Panc1 (cell line): ENCODE data around the gene DCAF5. TPM values are rescaled to one million over a fixed set of nuclear protein-coding genes. Genes with fewer than 3 reads are reported as not detected.

Experiments
- ATAC-seq: fragments of 200-7000 bp; cut with Tn5 transposase; 2 replicates; pipeline ENCODE4 v1.9.1; 2020; ENCODE audit warnings: mild to moderate bottlenecking, moderate library complexity
- BruUV-seq: library from RNA; stranded (reverse); fragments of 400-500 nt; replicated peaks from 2 replicates; lab custom pipeline; 2021; lab: Mats Ljungman, UMichigan
- CTCF ChIA-PET: fragments of 300-600 bp; sonication (Branson Sonifier 250); formaldehyde crosslinking; loops from one replicate; lab custom pipeline; 2022; ENCODE audit warnings: antibody characterized with exemption; lab: Charles Lee
- POLR2A ChIA-PET: fragments of 300-600 bp; sonication (Branson Sonifier 250); formaldehyde crosslinking; loops from one replicate; lab custom pipeline; 2022; ENCODE audit warnings: antibody characterized with exemption; lab: Charles Lee
- DNase-seq: peaks from one replicate; pipeline ENCODE4 v3.0.0-alpha.2; 2010; ENCODE audit warnings: low read depth, low spot score
- H3K27ac ChIP-seq: 2 replicates; pipeline ENCODE4 v1.5.1; 2011; ENCODE audit warnings: mild to moderate bottlenecking, low read length, inconsistent platforms
- H3K27me3 ChIP-seq: fragments of 200-500 bp; sonication (Bioruptor generic); 2 replicates; pipeline ENCODE4 v1.6.0; 2014; ENCODE audit warnings: low read length, inconsistent platforms; ENCODE audit not compliant: control insufficient read depth, insufficient read depth
- H3K36me3 ChIP-seq: fragments of 200-500 bp; sonication (Bioruptor generic); 2 replicates; pipeline ENCODE4 v1.5.1; 2014; ENCODE audit warnings: inconsistent platforms, mild to moderate bottlenecking, low read length, moderate library complexity; ENCODE audit not compliant: control insufficient read depth, insufficient read depth
- H3K4me1 ChIP-seq: 2 replicates; pipeline ENCODE4 v1.5.1; 2011; ENCODE audit warnings: inconsistent platforms, mild to moderate bottlenecking, low read length, moderate library complexity; ENCODE audit not compliant: control insufficient read depth, insufficient read depth
- H3K4me3 ChIP-seq, 2 experiments: 2 replicates each; pipeline ENCODE4 v1.5.1; 2011 to 2012; ENCODE audit warnings: low read depth in 2 of 2, low read length in 2 of 2, mild to moderate bottlenecking in 2 of 2, inconsistent platforms in 1 of 2, moderate library complexity in 1 of 2
- H3K9me3 ChIP-seq: fragments of 200-500 bp; sonication (Bioruptor generic); 2 replicates; pipeline ENCODE4 v1.5.1; 2014; ENCODE audit warnings: low read depth, mild to moderate bottlenecking, inconsistent platforms, low read length, moderate library complexity; ENCODE audit not compliant: control insufficient read depth, insufficient read depth
- POLR2AphosphoS5 ChIP-seq: IDR thresholded peaks from 2 replicates; pipeline ENCODE4 v1.6.1; 2012; ENCODE audit warnings: mild to moderate bottlenecking, low read depth, low read length, moderate library complexity
- SIN3A ChIP-seq: IDR thresholded peaks from 2 replicates; pipeline ENCODE4 v1.6.1; 2012; ENCODE audit warnings: low read depth, mild to moderate bottlenecking, low read length, moderate library complexity, borderline replicate concordance; ENCODE audit not compliant: insufficient read depth
- TCF7L2 ChIP-seq: IDR thresholded peaks from 2 replicates; pipeline ENCODE4 v1.6.1; 2011; ENCODE audit warnings: mild to moderate bottlenecking, low read depth, low read length, inconsistent platforms
- in situ Hi-C: cut with HindIII; loops from 2 replicates; pipeline ENCODE4 v1.10.0; 2016; ENCODE audit warnings: low sequenced_read_pairs, low pct_unique_long_range_greater_than_20kb
- intact Hi-C: fragments of 100-400 bp; cut with micrococcal nuclease; formaldehyde crosslinking; loops from one replicate; pipeline ENCODE4 v1.10.0; 2022; ENCODE audit not compliant: unreplicated experiment
- total RNA-seq: library from RNA; stranded (reverse); gene quantifications from one replicate; pipeline ENCODE4 v1.2.1, GENCODE V29; 2021; ENCODE audit not compliant: unreplicated experiment
- TF ChIP-seq, protein P1 (sequence below), 2 experiments: IDR thresholded peaks; 2 replicates each; pipeline ENCODE4 v1.6.1; 2011 to 2012; ENCODE audit warnings: low read depth in 2 of 2, control low read depth in 1 of 2, low read length in 1 of 2, mild to moderate bottlenecking in 1 of 2, moderate library complexity in 1 of 2; ENCODE audit not compliant: insufficient read depth in 1 of 2
- TF ChIP-seq, protein P2 (sequence below): fragments of 450-650 bp; IDR thresholded peaks from 2 replicates; pipeline ENCODE4 v1.5.1; 2017; ENCODE audit warnings: mild to moderate bottlenecking

The DCAF5 gene
- total RNA-seq, 1 experiment from 2014 or later = 27.6 TPM

DNA sequence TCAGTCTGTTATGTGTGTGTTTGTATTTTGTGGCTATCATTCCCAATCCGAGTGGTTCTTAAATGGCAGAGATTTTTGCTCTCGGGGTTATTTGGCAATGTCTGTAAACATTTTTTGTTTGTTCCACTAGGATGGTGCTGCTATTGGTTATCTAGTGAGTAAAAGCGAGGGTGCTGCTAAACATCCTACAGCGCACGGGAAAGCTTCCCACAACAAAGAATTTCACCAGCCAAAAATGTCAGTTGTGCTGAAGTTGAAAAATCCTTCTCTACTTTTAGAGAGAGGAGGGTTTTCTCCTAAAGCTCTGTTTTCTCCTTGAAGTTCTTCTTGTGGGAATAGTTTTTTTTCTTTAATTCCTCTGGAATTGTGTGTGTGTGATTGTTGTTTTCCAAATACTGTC lies 40.8 kb upstream of the DCAF5 start:
- BruUV-seq = no TSS peak
- peaks cover 4% of the 10 kb centered on the region for H3K36me3 ChIP-seq
- ATAC-seq (no peak), DNase-seq (no peak)
- intact Hi-C loops (no loop called here), in situ Hi-C loops (no loop called here)
- TF ChIP-seq, protein P1, sequence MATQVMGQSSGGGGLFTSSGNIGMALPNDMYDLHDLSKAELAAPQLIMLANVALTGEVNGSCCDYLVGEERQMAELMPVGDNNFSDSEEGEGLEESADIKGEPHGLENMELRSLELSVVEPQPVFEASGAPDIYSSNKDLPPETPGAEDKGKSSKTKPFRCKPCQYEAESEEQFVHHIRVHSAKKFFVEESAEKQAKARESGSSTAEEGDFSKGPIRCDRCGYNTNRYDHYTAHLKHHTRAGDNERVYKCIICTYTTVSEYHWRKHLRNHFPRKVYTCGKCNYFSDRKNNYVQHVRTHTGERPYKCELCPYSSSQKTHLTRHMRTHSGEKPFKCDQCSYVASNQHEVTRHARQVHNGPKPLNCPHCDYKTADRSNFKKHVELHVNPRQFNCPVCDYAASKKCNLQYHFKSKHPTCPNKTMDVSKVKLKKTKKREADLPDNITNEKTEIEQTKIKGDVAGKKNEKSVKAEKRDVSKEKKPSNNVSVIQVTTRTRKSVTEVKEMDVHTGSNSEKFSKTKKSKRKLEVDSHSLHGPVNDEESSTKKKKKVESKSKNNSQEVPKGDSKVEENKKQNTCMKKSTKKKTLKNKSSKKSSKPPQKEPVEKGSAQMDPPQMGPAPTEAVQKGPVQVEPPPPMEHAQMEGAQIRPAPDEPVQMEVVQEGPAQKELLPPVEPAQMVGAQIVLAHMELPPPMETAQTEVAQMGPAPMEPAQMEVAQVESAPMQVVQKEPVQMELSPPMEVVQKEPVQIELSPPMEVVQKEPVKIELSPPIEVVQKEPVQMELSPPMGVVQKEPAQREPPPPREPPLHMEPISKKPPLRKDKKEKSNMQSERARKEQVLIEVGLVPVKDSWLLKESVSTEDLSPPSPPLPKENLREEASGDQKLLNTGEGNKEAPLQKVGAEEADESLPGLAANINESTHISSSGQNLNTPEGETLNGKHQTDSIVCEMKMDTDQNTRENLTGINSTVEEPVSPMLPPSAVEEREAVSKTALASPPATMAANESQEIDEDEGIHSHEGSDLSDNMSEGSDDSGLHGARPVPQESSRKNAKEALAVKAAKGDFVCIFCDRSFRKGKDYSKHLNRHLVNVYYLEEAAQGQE (IDR thresholded peaks at IDR 0.05; ENCODE audit: insufficient read depth in 1 of 2, low read depth in 2 of 2, low read length in 1 of 2) = no peak
- TF ChIP-seq, protein P2, sequence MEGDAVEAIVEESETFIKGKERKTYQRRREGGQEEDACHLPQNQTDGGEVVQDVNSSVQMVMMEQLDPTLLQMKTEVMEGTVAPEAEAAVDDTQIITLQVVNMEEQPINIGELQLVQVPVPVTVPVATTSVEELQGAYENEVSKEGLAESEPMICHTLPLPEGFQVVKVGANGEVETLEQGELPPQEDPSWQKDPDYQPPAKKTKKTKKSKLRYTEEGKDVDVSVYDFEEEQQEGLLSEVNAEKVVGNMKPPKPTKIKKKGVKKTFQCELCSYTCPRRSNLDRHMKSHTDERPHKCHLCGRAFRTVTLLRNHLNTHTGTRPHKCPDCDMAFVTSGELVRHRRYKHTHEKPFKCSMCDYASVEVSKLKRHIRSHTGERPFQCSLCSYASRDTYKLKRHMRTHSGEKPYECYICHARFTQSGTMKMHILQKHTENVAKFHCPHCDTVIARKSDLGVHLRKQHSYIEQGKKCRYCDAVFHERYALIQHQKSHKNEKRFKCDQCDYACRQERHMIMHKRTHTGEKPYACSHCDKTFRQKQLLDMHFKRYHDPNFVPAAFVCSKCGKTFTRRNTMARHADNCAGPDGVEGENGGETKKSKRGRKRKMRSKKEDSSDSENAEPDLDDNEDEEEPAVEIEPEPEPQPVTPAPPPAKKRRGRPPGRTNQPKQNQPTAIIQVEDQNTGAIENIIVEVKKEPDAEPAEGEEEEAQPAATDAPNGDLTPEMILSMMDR = no peak
- TF ChIP-seq SIN3A = no peak
- TF ChIP-seq POLR2AphosphoS5 = no peak
- TF ChIP-seq TCF7L2 = no peak
- CTCF ChIA-PET = no interaction called here
- H3K9me3 ChIP-seq = no peaks in the 10 kb centered on the region
- POLR2A ChIA-PET = no interaction called here
- no peaks in the 10 kb centered on the region; the same call in 1 of the 2 replicates for H3K4me1 ChIP-seq
- no peak overlapping the region for H3K27ac ChIP-seq
- H3K4me3 ChIP-seq = no peak overlapping the region
- no peaks in the 10 kb centered on the region for H3K27me3 ChIP-seq

DNA sequence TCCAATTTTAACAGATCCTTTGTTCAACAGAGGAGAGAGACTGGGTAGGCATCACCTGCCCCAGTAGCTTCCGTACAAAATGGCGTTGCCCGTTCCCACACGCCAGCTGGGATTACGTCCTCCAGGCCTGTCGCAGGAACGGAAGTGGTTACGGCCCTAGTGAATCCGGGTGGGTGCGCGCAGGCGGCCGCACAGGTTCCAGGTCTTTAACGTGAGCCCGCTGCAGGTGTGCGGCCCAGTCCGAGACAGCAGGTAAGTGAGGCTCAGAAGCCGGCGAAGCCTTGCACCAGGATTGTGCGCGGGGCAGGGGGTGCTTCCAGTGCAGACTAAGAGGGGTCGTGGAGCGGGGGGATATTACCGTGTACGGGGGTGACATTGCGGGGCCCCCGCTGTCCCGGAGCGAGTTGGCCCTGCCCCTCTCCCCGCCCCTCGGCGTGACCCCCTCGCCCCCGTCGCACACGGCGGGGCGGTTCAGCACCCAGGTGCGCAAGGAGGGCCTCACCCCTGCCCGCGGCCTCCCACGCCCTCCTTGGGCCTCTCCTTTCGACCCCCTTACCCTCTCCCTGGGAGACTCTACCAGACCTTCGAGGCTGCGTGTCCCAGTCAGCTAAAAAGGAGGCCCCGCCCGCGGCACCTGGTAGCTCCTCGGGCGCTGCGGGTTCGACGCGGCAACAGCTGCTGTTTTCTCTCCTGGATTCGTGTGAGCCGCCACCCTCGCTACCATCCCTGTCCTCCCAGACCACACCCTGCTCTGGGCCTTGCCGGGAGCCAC lies 38.6 kb upstream of the DCAF5 start, which contains the start of gene EXD2:
Gene EXD2 (plus strand): TSS at position 159 of the 772 bp plus-strand sequence. CDS start 17,973 bp downstream, outside the sequence.
- peak within 1 kb of the TSS; percentile 66 to 68 for H3K4me3 ChIP-seq
- POLR2A ChIA-PET = interaction anchor here (0.6 kb wide), 1 partner anchor 163 kb away, joined by 3 read pairs; no protein-coding TSS in a partner anchor
- peaks cover 4% of the 10 kb centered on the region for H3K36me3 ChIP-seq
- intact Hi-C loops (no loop called here), in situ Hi-C loops (no loop called here)
- TF ChIP-seq, protein P2 = no peak
- TF ChIP-seq SIN3A (peak; percentile 66; the same call in 1 of the 2 replicates), TCF7L2 (peak; percentile 81)
- TF ChIP-seq, protein P1 (IDR thresholded peaks at IDR 0.05; ENCODE audit: insufficient read depth in 1 of 2, low read depth in 2 of 2, low read length in 1 of 2) = 0 out of 4 replicates have a peak, but pooled peaks of 1 of the 2 experiments have one; percentile 43
- H3K27ac ChIP-seq = peak within 1 kb of the TSS; percentile 69
- no TSS peak for BruUV-seq
- H3K27me3 ChIP-seq = no peaks in the 10 kb centered on the region
- peak; percentile 39 for DNase-seq
- ATAC-seq = peak; percentile 99
- CTCF ChIA-PET = no interaction called here
- no peaks in the 10 kb centered on the region; the same call in 1 of the 2 replicates for H3K4me1 ChIP-seq
- H3K9me3 ChIP-seq = no peaks in the 10 kb centered on the region
